Colonic mucosa (tissue), 4 donors: ENCODE data around the gene ANK3. TPM values are rescaled to one million over a fixed set of nuclear protein-coding genes. Genes with fewer than 3 reads are reported as not detected.

Source experiments
- DNase-seq: peaks from one replicate; pipeline ENCODE4 v3.0.0-alpha.2; 2020
- H3K27ac ChIP-seq: fragments of 200-600 bp; one replicate; pipeline ENCODE4 v1.8.0; 2021
- H3K27me3 ChIP-seq: fragments of 200-600 bp; one replicate; pipeline ENCODE4 v1.8.0; 2021
- H3K36me3 ChIP-seq: fragments of 200-600 bp; one replicate; pipeline ENCODE4 v1.8.0; 2021
- H3K4me1 ChIP-seq: fragments of 200-600 bp; one replicate; pipeline ENCODE4 v1.8.0; 2021; ENCODE audit warnings: mild to moderate bottlenecking
- H3K4me3 ChIP-seq: fragments of 200-600 bp; one replicate; pipeline ENCODE4 v1.8.0; 2021
- H3K9ac ChIP-seq, 2 donors: one replicate each; pipeline ENCODE4 v1.7.0; 2013; ENCODE audit warnings: control low read depth in 2 of 2, low read depth in 2 of 2, low read length in 2 of 2
- H3K9me3 ChIP-seq: fragments of 200-600 bp; one replicate; pipeline ENCODE4 v1.8.0; 2021
- intact Hi-C: fragments of 100-400 bp; cut with DNase I; formaldehyde crosslinking; loops from one replicate; pipeline ENCODE4 v1.14.1; 2022
- total RNA-seq, 2 donors: library from RNA; stranded (reverse); fragmentation: NEBNext Ultra II Directional in 1 of 2; extraction: Animal tissue kit (Norgen Biotek cat#: 25700) in 1 of 2; gene quantifications; one replicate each; pipeline ENCODE4 v1.2.1, GENCODE V29; 2021
- TF ChIP-seq, protein P1 (sequence below): fragments of 200-600 bp; IDR thresholded peaks from one replicate; pipeline ENCODE4 v1.8.0; 2022; ENCODE audit warnings: antibody characterized with exemption, mild to moderate bottlenecking
- donor health status: healthy.
- donor health status: DM: no; HTN: no; CAD: no.
- donor health status: DM: no; HTN: no; CAD: no.

Gene ANK3
- total RNA-seq, 2 donors from 2014 or later, result 34.6 to 82.8 TPM

DNA sequence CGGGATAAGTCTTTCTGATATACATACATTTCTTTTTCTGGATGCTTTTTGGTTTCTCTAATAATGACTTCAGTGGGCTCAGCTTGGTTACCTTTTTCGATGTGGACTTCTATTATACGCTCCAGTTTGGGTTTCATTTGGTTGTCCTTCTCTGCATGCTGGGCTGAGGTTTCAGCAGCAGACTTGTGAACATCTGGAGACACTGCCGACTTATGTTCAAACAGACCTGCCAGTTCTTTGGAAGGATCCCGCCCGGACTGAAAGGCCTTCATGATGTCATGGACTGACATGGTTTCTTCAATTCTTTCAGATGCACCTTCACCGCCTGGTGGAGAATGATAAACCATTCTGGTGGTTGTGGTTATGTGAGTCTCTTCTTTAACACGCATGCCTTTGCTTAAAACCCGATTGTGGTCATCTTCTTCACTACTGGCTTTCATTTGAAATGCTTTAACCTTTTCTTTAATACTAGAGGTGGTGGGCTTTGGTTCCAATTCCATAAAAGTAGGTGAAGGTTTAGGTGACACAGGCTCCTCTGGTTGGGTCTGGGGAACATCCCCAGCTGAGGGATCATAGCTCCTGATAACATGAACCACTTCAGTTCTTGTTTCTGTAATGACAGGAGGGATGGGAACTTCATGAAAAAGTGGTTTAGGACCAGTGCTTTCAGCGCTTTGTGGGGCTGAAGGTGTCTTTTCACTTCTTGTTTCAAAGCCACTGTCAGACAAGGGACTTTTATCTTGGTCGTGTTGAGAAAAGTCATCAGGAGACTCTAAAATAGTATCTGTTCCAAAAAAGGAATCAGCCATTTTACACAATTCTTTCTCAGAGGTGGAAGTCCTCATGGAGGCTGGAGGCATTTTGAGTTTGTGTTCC lies 315.7 kb downstream of the ANK3 start:
- TF ChIP-seq, protein P1, sequence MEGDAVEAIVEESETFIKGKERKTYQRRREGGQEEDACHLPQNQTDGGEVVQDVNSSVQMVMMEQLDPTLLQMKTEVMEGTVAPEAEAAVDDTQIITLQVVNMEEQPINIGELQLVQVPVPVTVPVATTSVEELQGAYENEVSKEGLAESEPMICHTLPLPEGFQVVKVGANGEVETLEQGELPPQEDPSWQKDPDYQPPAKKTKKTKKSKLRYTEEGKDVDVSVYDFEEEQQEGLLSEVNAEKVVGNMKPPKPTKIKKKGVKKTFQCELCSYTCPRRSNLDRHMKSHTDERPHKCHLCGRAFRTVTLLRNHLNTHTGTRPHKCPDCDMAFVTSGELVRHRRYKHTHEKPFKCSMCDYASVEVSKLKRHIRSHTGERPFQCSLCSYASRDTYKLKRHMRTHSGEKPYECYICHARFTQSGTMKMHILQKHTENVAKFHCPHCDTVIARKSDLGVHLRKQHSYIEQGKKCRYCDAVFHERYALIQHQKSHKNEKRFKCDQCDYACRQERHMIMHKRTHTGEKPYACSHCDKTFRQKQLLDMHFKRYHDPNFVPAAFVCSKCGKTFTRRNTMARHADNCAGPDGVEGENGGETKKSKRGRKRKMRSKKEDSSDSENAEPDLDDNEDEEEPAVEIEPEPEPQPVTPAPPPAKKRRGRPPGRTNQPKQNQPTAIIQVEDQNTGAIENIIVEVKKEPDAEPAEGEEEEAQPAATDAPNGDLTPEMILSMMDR, result no peak
- intact Hi-C loops, result no loop called here
- Histone ChIP-seq H3K27me3 (no peaks in the 10 kb centered on the region), H3K9ac (no peak overlapping the region), H3K36me3 (no peaks in the 10 kb centered on the region), H3K4me1 (no peaks in the 10 kb centered on the region), H3K4me3 (no peak overlapping the region), H3K9me3 (no peaks in the 10 kb centered on the region), H3K27ac (no peak overlapping the region)
- no peak for DNase-seq

DNA sequence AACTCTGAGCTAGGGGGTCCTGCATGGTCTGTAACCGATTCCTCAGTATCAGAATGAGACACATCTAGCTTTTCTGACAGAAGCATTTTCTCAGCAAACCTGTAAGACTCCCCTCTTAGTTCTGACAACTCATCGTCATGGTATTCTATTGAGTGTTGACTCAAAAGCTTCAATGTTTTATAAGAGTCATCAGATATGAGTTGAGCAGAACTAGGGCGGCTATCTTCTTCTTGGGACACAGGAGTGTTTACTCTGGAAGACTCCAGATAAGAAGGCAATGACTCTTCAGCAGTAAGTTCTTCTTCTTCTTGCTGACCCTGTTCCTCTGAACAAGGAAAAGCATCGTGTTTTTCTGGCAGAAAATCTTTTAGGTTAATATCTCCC lies 316.3 kb downstream of the ANK3 start:
- DNase-seq, result no peak
- intact Hi-C loops, result no loop called here
- Histone ChIP-seq H3K36me3 (no peaks in the 10 kb centered on the region), H3K4me3 (no peak overlapping the region), H3K27ac (no peak overlapping the region), H3K9ac (no peak overlapping the region), H3K9me3 (no peaks in the 10 kb centered on the region), H3K27me3 (no peaks in the 10 kb centered on the region), H3K4me1 (no peaks in the 10 kb centered on the region)
- TF ChIP-seq, protein P1, result no peak

DNA sequence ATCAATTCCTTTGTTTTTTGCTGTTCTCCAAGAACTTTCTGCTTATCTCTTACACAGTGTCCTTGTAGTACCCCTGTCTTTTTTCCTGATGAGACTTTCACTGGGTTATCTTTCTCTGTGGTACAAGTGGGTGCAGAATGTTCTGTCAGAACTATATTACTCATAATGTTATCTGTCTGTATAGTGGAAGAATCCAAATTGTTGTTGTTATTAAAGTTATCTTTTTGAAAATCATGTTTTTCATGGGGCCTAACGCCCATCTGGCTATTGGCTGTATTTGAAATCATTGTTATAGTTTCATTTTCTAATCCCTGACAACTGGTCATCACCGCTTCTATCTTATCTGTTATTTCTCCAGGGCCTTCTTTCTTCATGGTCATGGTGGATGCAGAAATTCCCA lies 320.4 kb downstream of the ANK3 start:
- no peaks in the 10 kb centered on the region for H3K9me3 ChIP-seq

DNA sequence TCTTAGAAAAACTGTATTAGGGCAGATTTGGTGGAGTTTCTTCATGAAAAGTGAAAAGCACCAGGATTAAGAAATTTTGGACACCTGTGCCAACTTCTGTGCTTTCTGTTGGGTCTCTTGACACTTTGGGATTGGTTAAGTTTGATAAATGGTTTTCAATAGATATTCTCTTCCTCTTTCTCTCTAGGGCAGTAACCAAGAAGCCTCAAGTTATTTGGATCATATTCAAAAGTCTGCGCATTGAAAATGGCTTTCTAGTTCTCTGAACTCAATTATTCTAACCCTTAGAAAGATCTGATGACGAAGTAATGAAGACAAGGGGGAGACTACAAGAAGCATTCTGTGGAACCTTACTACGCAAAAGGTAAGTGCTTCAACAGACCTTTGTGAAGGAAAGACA lies 339.3 kb downstream of the ANK3 start:
- H3K9ac ChIP-seq, result no peak overlapping the region
- intact Hi-C loops, result no loop called here
- H3K27ac ChIP-seq, result no peak overlapping the region
- H3K27me3 ChIP-seq, result no peaks in the 10 kb centered on the region
- TF ChIP-seq, protein P1, result no peak
- H3K4me1 ChIP-seq, result no peaks in the 10 kb centered on the region
- H3K4me3 ChIP-seq, result no peak overlapping the region
- no peak for DNase-seq
- H3K9me3 ChIP-seq, result no peaks in the 10 kb centered on the region
- H3K36me3 ChIP-seq, result no peaks in the 10 kb centered on the region

More for the DNA sequence above, 320.4 kb downstream of the ANK3 start:
- no peaks in the 10 kb centered on the region for H3K36me3 ChIP-seq
- no peak for DNase-seq
- H3K9ac ChIP-seq, result no peak overlapping the region
- no peak overlapping the region for H3K27ac ChIP-seq
- TF ChIP-seq, protein P1, result no peak
- H3K4me3 ChIP-seq, result no peak overlapping the region
- H3K27me3 ChIP-seq, result no peaks in the 10 kb centered on the region
- intact Hi-C loops, result no loop called here
- no peaks in the 10 kb centered on the region for H3K4me1 ChIP-seq

DNA sequence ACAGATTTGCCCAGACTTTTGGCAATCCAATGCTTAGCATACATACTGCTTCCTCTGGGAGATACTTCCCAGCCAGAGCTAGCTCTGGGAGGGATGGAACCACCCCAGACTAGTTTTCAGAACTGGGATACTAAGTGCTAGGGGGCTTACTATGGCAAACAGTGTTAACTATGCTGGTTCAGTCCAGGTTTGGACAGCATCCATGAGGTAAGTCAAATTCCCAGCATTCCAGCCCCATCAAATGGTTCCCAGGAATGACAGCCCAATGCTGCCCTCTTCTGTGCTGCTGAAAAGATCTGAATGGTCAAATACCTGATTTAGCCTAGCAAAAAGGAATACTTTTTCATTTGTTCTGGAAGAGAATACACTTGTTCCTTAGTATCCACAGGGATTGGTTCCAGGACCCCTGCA lies 341.6 kb downstream of the ANK3 start:
- no peaks in the 10 kb centered on the region for H3K27me3 ChIP-seq
- intact Hi-C loops, result no loop called here

More for the DNA sequence above, 341.6 kb downstream of the ANK3 start:
- Histone ChIP-seq H3K9me3 (no peaks in the 10 kb centered on the region), H3K4me1 (no peaks in the 10 kb centered on the region), H3K4me3 (no peak overlapping the region), H3K9ac (no peak overlapping the region), H3K27ac (no peak overlapping the region), H3K36me3 (no peaks in the 10 kb centered on the region)
- DNase-seq, result peak; percentile 46
- TF ChIP-seq, protein P1, result peak; percentile 25
